Skeletal muscle tissue (tissue), 4 donors: ENCODE results near the gene PROC. TPM values are rescaled to one million over a fixed set of nuclear protein-coding genes. Genes with fewer than 3 reads are reported as not detected.

ENCODE experiments used
- H3K27ac ChIP-seq: one replicate; pipeline ENCODE4 v1.7.0; 2013; ENCODE audit warnings: mild to moderate bottlenecking, low read depth, low read length, inconsistent platforms
- H3K27me3 ChIP-seq, 3 donors: one replicate each; pipeline ENCODE4 v1.7.0; 2013; ENCODE audit warnings: low read length in 3 of 3; ENCODE audit not compliant: control insufficient read depth in 3 of 3, insufficient read depth in 3 of 3
- H3K36me3 ChIP-seq, 3 donors: one replicate each; pipeline ENCODE4 v1.7.0; 2013; ENCODE audit warnings: low read length in 3 of 3; ENCODE audit not compliant: control insufficient read depth in 3 of 3, insufficient read depth in 3 of 3
- H3K4me1 ChIP-seq, 3 donors: one replicate each; pipeline ENCODE4 v1.7.0; 2013; ENCODE audit warnings: low read length in 3 of 3, mild to moderate bottlenecking in 3 of 3; ENCODE audit not compliant: control insufficient read depth in 3 of 3, insufficient read depth in 3 of 3
- H3K4me3 ChIP-seq, 3 donors: one replicate each; pipeline ENCODE4 v1.7.0; 2013; ENCODE audit warnings: low read length in 3 of 3
- H3K9ac ChIP-seq, 3 donors: one replicate each; pipeline ENCODE4 v1.7.0; 2013; ENCODE audit warnings: low read length in 3 of 3, mild to moderate bottlenecking in 3 of 3, moderate library complexity in 2 of 3, low read depth in 1 of 3
- H3K9me3 ChIP-seq, 3 donors: one replicate each; pipeline ENCODE4 v1.7.0; 2013; ENCODE audit warnings: low read length in 3 of 3; ENCODE audit not compliant: control insufficient read depth in 3 of 3
- total RNA-seq: library from RNA; depleted of rRNA; stranded (reverse); fragments of >200 nt; gene quantifications from one replicate; pipeline ENCODE4 v1.2.3, GENCODE V29; 2014
- donor health status: Osteomylitis.

The PROC gene
- total RNA-seq, 1 donor from 2014 or later: not detected

DNA sequence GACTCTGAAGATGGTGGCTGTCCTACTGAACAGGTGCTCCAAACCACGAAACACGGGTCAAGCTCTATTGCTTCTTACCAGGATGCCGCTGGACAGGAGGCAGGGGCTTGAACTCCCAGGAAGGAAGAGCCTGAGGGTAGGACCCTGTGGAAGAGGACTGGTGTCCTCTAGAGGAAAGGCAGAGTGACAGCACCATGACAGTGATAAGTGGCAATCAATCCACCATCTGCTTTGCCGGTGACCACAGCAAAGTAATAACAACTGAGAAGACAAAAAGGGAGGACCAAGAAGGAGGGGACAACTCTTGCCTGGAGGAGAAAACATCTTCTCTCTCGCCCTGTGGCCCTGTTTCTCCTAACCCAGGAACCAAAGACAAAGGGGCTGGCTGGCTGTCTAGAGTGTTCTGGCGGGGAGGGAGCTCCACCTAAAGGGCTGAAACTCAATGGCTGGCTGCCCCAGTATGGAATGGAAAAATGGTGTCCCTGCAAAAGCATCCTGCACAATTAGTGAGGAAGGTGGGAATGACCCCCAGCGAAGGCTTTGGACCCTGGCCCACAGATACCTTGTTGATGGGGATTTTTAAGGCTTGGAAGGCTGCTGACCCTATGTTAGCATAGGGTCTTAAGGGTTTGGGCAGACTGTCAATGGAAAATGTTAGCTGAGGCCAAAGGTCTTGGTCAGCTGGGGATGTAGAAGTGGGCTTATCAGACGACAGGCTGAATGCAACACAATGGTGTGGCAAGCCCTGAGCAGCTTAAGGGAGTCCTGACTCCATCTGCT is 35.4 kb downstream of the PROC start:
- Histone ChIP-seq H3K4me1 (no peaks in the 10 kb centered on the region), H3K27me3 (no peaks in the 10 kb centered on the region), H3K27ac (no peak overlapping the region), H3K9ac (no peak overlapping the region), H3K4me3 (no peak overlapping the region), H3K9me3 (no peaks in the 10 kb centered on the region), H3K36me3 (peaks cover 7 to 11% (median 9%) of the 10 kb centered on the region in 3 donors)

DNA sequence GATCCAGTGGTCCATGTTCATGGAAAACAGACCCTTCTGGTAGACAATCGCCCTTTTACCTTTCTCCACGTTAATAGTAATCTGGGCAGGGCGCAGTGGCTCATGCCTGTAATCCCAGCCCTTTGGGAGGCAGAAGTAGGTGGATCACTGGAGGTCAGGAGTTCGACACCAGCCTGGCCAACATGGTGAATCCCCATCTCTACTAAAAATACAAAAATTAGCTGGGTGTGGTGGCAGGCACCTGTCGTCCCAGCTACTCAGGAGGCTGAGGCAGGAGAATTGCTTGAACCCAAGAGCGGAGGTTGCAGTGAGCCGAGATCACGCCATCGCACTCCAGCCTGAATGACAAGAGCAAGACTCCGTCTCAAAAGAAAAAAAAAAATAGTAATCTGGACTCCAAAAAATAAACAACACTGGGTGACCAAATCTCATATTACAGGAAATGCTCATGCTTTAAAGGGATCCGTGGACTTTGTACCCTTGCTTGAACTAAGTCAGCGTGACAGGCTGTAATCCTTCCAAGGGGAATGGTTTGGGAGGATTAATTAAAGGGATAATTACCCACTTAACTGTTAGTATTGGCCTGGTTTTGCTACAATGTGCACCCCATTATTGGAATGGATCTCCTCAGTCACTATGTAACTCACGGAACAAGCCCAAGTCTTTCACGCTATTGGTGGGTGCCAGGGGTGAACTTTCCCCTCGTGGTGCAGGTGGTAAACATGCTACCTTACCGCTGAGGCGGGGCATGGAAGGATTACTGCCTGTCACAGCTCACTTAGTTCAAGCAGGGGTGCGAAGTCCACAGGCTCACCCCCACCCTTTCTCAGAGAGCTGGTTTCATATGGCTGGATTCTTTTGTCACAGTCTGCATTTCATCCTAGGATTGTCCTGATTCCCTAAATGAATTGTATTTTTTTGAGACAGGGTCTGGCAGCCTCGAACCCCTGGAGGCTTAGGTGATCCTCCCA is 36.7 kb downstream of the PROC start:
- Histone ChIP-seq H3K9me3 (no peaks in the 10 kb centered on the region), H3K27ac (no peak overlapping the region), H3K36me3 (peaks cover 4 to 11% (median 9%) of the 10 kb centered on the region in 3 donors), H3K27me3 (no peaks in the 10 kb centered on the region), H3K4me3 (no peak overlapping the region), H3K4me1 (no peaks in the 10 kb centered on the region), H3K9ac (no peak overlapping the region)

DNA sequence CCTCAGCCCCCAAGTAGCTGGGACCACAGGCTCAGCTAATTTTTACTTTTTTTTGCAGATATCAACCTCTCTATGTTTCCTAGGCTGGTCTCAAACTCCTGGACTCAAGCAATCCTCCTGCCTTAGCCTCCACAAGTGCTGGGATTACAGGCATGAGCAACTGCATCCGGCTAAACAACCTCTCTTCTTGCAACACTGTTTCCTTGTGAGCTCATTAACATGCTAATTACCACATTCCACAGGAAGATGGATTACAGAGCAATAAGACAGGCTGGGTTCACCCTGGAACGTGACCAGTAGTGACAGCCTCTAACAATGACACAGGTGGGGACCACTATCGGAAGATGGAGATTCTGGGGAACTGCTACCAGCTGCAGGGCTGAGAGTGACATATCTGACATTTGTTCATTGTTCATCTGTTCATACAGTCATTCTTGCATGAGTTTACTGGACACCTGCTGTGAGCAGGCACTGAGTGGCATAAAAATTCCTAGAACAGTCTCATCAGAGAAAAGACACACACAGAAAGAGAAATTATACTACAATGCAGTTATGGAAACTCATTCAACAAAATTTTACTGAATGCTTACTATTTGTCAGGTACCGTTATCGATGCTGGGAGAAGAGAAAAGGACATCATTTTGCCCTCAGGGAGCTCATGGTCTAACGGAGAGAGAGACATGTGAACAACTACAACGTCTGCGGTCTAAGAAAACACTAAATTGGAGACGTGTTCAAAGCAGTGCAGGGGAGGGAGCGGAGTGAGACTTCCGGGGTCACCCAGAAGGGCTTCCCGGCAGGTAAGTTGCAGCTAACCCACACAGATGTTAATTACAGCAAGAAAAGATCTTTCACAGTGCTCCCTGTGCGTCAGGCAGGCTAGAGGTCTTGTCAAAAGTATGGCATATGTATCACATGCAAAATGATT is 37.6 kb downstream of the PROC start:
- H3K27ac ChIP-seq: no peak overlapping the region
- no peaks in the 10 kb centered on the region for H3K9me3 ChIP-seq
- no peak overlapping the region for H3K4me3 ChIP-seq
- no peak overlapping the region for H3K9ac ChIP-seq
- no peaks in the 10 kb centered on the region for H3K27me3 ChIP-seq
- peaks cover 4 to 13% (median 9%) of the 10 kb centered on the region in 3 donors for H3K36me3 ChIP-seq
- H3K4me1 ChIP-seq: no peaks in the 10 kb centered on the region

DNA sequence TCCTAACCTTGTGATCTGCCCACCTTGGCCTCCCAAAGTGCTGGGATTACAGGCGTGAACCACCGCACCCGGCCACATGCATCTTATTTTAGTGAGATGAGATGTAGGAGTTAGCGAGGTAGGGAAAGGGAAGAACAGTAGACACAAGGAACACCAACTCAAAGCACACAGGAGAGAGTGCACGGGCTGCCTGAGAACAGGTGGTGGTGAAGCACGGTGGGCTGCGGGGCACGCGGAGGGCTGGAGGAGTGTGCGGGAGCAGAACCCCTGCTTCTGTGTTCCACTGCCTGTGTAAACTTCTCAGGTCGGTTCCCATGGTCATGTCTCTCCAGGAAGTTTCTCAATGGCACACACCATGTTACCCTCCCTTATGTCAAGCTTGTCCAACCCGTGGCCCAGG is 38.7 kb downstream of the PROC start:
- H3K4me1 ChIP-seq: no peaks in the 10 kb centered on the region
- no peaks in the 10 kb centered on the region for H3K9me3 ChIP-seq
- H3K27me3 ChIP-seq: no peaks in the 10 kb centered on the region
- H3K4me3 ChIP-seq: no peak overlapping the region
- no peak overlapping the region for H3K9ac ChIP-seq
- no peak overlapping the region for H3K27ac ChIP-seq
- peaks cover 4 to 16% (median 9%) of the 10 kb centered on the region in 3 donors for H3K36me3 ChIP-seq

DNA sequence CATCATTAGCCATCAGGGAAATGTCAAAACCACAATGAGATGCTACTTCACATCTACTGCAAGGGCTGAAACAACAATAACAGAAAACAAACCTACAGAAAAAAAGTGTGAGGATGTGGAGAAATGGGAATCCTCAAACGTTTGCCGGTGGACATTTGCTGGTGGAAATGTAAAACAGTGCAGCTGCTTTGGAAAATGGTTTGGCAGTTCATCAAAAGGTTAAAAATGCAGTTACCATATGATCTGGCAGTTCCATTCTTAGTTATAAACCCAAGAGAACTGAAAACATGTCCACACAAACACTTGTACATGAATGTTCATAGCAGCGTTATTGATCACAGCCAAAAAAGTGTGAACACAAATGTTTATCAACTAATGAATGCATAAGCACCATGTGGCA is 44.2 kb downstream of the PROC start:
- Histone ChIP-seq H3K4me3 (no peak overlapping the region), H3K36me3 (peaks cover 0 to 12% (median 9%) of the 10 kb centered on the region in 3 donors), H3K9me3 (no peaks in the 10 kb centered on the region), H3K27me3 (no peaks in the 10 kb centered on the region), H3K27ac (no peak overlapping the region), H3K4me1 (no peaks in the 10 kb centered on the region), H3K9ac (no peak overlapping the region)

DNA sequence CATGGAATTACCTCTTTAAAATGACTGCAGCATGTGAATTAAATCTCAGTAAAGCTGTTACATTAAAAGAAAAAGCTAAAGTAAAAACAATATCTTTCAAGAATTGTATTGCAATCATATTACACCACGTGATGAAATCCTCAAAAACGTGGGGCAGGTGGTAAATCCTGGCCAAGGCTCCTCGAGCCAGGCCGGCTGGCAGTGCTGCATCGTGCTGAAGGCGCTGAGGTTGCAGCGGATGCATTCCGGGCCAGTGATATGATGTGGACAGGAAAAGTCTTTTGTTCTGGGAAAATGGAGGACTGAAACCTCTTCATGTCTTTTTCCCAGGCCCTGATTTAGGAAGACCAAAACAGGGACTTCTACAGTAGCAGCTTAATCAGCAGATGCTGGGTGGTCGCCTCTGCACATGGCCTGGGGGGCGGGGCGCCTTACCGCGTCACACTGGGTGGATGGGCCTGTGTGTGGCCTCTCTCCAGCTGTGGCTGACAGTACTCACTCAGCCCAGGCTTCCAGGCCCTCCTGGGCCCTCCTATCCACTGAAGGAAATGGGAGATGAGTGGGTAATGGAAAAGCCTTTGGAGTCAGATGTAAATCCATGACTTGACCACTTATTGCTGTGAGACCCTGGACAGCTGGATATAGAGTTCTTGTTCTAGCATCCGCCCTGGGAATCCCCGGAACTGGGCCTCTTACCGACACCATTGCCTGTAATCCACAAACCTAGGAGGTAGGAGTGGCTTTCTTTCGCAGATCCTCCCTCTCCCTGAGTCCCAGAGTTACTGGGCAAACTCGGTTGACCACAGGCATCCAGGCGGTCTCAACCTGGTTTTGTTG is 45.1 kb downstream of the PROC start:
- H3K27me3 ChIP-seq: no peaks in the 10 kb centered on the region
- no peaks in the 10 kb centered on the region for H3K4me1 ChIP-seq
- no peak overlapping the region for H3K27ac ChIP-seq
- H3K36me3 ChIP-seq: peaks cover 0 to 12% (median 9%) of the 10 kb centered on the region in 3 donors
- H3K4me3 ChIP-seq: no peak overlapping the region
- H3K9ac ChIP-seq: no peak overlapping the region
- H3K9me3 ChIP-seq: no peaks in the 10 kb centered on the region

DNA sequence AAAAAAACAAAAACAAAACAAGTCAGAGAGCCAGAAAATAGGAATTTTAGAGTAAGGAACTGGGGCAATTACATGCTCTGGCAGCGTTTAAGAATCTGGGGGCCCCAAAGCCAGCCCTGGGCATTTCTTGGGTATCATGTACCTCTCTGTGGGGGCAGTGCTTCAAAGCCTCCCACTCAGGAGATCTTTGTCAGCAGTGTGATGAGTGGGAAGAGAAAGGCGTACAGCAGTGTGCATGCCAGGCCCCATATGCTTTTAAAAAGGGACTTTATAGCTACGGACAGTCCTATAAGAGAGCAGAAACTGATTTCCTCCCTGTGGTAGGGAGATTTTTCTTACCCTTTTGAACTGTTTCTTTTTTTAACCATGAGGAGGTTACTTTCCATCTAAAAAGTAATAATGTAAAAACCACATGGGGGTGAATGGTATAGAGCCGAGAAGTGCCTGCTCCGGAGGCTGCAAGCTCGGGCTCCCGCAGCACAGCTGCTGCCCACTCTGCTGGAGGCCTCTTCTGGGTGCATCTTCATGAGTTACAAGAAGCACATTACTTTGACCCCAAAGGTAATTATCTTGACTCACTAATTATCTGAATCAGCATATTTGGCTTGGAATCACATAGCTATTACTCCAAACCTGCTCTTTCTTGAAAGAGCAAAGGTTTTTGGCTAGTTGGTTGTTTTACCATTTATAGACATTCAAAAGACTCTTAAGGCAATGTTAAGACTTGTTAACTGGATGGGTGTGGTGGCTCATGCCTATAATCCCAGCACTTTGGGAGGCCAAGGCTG is 46.4 kb downstream of the PROC start:
- H3K9ac ChIP-seq: no peak overlapping the region
- H3K4me1 ChIP-seq: no peaks in the 10 kb centered on the region
- no peaks in the 10 kb centered on the region for H3K9me3 ChIP-seq
- peaks cover 0 to 13% (median 12%) of the 10 kb centered on the region in 3 donors for H3K36me3 ChIP-seq
- H3K27ac ChIP-seq: no peak overlapping the region
- H3K4me3 ChIP-seq: no peak overlapping the region
- H3K27me3 ChIP-seq: no peaks in the 10 kb centered on the region

DNA sequence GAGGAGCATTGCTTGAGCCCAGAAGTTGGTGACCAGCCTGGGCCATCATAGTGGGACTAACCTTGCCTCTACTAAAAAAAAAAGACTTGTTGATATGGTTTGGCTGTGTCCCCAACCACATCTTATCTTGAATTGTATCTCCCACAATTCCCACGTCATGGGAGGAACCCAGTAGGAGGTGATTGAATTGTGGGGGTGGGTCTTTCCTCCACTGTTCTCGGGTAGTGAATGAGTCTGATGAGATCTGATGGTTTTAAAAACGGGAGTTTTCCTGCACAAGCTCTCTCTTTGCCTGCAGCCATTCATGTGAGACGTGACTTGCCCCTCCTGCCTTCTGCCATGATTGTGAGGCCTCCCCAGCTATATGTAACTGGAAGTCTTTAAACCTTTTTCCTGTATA is 47.0 kb downstream of the PROC start:
- no peak overlapping the region for H3K27ac ChIP-seq
- H3K9ac ChIP-seq: no peak overlapping the region
- no peak overlapping the region for H3K4me3 ChIP-seq
- no peaks in the 10 kb centered on the region for H3K4me1 ChIP-seq
- no peaks in the 10 kb centered on the region for H3K27me3 ChIP-seq
- peaks cover 0 to 19% (median 13%) of the 10 kb centered on the region in 3 donors for H3K36me3 ChIP-seq
- H3K9me3 ChIP-seq: no peaks in the 10 kb centered on the region
